ENCODE measurements around the gene CMIP.

The CMIP gene

DNA sequence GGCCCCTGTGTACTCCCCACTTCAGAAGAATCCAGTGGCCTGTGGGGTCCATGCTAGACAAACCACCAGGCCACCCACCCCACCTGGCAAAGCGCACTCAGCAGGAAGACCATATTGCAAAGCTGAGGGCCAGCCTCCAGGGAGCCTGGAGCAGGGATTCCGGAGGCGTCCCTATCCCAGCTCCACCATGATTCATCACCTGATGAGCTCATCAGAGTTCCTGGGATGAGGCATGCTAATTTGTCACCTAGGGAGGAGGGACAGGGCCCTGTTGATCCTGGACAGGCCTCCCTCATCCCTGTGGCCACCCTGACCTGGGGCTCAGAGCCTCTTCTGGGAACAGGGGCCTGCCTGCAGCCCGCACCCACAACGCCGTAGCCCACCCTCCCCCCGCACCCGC, 202.9 kb downstream of the CMIP start:
- H3K9ac ChIP-seq (ENCODE audit: low read length): no peak overlapping the region
- H4K20me1 ChIP-seq (ENCODE audit: low read depth, low read length): no peaks in the 10 kb centered on the region
- H3K27ac ChIP-seq (ENCODE audit: low read depth, low read length): no peak overlapping the region
- H3K9me3 ChIP-seq (ENCODE audit: insufficient read depth, low read length): no peaks in the 10 kb centered on the region
- TF ChIP-seq, protein P1, sequence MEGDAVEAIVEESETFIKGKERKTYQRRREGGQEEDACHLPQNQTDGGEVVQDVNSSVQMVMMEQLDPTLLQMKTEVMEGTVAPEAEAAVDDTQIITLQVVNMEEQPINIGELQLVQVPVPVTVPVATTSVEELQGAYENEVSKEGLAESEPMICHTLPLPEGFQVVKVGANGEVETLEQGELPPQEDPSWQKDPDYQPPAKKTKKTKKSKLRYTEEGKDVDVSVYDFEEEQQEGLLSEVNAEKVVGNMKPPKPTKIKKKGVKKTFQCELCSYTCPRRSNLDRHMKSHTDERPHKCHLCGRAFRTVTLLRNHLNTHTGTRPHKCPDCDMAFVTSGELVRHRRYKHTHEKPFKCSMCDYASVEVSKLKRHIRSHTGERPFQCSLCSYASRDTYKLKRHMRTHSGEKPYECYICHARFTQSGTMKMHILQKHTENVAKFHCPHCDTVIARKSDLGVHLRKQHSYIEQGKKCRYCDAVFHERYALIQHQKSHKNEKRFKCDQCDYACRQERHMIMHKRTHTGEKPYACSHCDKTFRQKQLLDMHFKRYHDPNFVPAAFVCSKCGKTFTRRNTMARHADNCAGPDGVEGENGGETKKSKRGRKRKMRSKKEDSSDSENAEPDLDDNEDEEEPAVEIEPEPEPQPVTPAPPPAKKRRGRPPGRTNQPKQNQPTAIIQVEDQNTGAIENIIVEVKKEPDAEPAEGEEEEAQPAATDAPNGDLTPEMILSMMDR (IDR thresholded peaks at IDR 0.05; ENCODE audit: insufficient read depth, low read length, poor library complexity, severe bottlenecking): no peak
- no peak for TF ChIP-seq EZH2phosphoT487 (conservative IDR thresholded peaks at IDR 0.05; ENCODE audit: low read length)
- H3K4me2 ChIP-seq (ENCODE audit: low read depth, low read length, poor library complexity, severe bottlenecking): no peak overlapping the region
- no peak overlapping the region for H2AFZ ChIP-seq (ENCODE audit: low read depth, low read length, severe bottlenecking)
- no peaks in the 10 kb centered on the region for H3K27me3 ChIP-seq (ENCODE audit: low read length)
- no peaks in the 10 kb centered on the region for H3K36me3 ChIP-seq (ENCODE audit: low read length)
- no peak overlapping the region for H3K4me3 ChIP-seq (ENCODE audit: insufficient read depth, low read length, poor library complexity, severe bottlenecking)
- no peaks in the 10 kb centered on the region for H3K79me2 ChIP-seq (ENCODE audit: insufficient read depth, low read length)
- H3K9me2 ChIP-seq (replicated peaks; ENCODE audit: insufficient read depth, low read length): no peaks in the 10 kb centered on the region
- no peaks in the 10 kb centered on the region for H3F3A ChIP-seq (ENCODE audit: insufficient read depth)

DNA sequence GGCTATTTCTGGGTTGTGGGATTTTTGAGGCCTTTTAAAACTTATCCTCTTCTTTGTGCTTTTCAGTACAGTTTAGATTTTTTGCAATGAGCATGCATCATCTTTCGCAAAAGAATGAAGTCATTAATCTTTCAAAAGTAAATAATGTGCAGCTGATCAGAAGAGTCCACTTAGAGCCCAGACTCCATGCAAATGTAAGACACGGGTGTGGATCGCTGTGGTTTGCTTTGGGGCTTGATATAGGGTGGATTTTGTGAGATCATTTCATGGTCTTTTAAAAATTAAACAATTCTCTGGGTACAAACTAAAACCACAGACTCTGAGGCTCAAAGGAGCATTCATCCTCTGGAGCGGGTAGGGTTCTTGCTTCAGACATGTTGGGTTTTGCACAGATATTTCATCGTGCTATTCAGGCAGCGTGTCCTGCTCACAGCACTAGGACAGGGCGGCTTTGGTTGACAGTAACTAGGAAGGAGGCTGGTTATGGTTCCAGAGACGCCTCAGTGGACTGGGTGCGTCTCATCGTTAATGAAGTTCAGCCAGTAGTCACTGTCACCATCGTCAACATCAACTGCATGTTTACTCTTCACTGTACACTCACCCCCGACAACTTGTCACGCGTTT, 205.1 kb downstream of the CMIP start:
- Histone ChIP-seq H3K4me3 (ENCODE audit: insufficient read depth, low read length, poor library complexity, severe bottlenecking) (no peak overlapping the region), H3K4me2 (ENCODE audit: low read depth, low read length, poor library complexity, severe bottlenecking) (no peak overlapping the region), H3K9ac (ENCODE audit: low read length) (no peak overlapping the region), H3K36me3 (ENCODE audit: low read length) (no peaks in the 10 kb centered on the region), H3K27ac (ENCODE audit: low read depth, low read length) (no peak overlapping the region), H3K9me3 (ENCODE audit: insufficient read depth, low read length) (no peaks in the 10 kb centered on the region), H2AFZ (ENCODE audit: low read depth, low read length, severe bottlenecking) (no peak overlapping the region), H3F3A (ENCODE audit: insufficient read depth) (no peaks in the 10 kb centered on the region), H3K9me2 (replicated peaks; ENCODE audit: insufficient read depth, low read length) (no peaks in the 10 kb centered on the region), H3K27me3 (ENCODE audit: low read length) (no peaks in the 10 kb centered on the region), H4K20me1 (ENCODE audit: low read depth, low read length) (no peaks in the 10 kb centered on the region), H3K79me2 (ENCODE audit: insufficient read depth, low read length) (no peaks in the 10 kb centered on the region)
- TF ChIP-seq EZH2phosphoT487 (conservative IDR thresholded peaks at IDR 0.05; ENCODE audit: low read length): no peak
- TF ChIP-seq, protein P1 (IDR thresholded peaks at IDR 0.05; ENCODE audit: insufficient read depth, low read length, poor library complexity, severe bottlenecking): no peak

DNA sequence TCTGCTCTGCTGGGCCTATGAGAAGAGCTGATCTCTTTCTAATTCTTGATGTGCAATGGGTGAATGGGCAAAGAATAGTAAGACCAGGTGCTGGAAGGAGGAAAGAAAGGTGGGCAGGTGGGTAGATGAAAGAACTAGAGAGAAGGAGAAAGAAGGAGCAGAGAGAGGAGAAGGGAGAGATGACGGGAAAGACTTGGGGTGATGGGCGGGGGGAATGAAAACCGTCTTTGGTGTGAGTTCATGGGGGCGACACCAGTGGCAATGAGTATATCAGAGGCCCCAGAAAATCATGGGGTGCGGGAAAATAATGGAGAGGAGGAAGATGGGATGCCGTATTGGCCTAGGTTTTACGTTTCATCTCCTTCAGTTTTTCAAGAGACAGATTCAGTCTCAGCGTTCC, 205.7 kb downstream of the CMIP start:
- no peaks in the 10 kb centered on the region for H3K9me3 ChIP-seq (ENCODE audit: insufficient read depth, low read length)
- no peak overlapping the region for H3K9ac ChIP-seq (ENCODE audit: low read length)
- H3F3A ChIP-seq (ENCODE audit: insufficient read depth): no peaks in the 10 kb centered on the region
- H4K20me1 ChIP-seq (ENCODE audit: low read depth, low read length): no peaks in the 10 kb centered on the region
- no peak overlapping the region for H3K4me2 ChIP-seq (ENCODE audit: low read depth, low read length, poor library complexity, severe bottlenecking)
- H3K27ac ChIP-seq (ENCODE audit: low read depth, low read length): no peak overlapping the region
- no peaks in the 10 kb centered on the region for H3K79me2 ChIP-seq (ENCODE audit: insufficient read depth, low read length)
- no peaks in the 10 kb centered on the region for H3K27me3 ChIP-seq (ENCODE audit: low read length)
- H3K9me2 ChIP-seq (replicated peaks; ENCODE audit: insufficient read depth, low read length): no peaks in the 10 kb centered on the region
- H2AFZ ChIP-seq (ENCODE audit: low read depth, low read length, severe bottlenecking): no peak overlapping the region
- no peak for TF ChIP-seq EZH2phosphoT487 (conservative IDR thresholded peaks at IDR 0.05; ENCODE audit: low read length)
- TF ChIP-seq, protein P1 (IDR thresholded peaks at IDR 0.05; ENCODE audit: insufficient read depth, low read length, poor library complexity, severe bottlenecking): no peak
- H3K36me3 ChIP-seq (ENCODE audit: low read length): no peaks in the 10 kb centered on the region
- no peak overlapping the region for H3K4me3 ChIP-seq (ENCODE audit: insufficient read depth, low read length, poor library complexity, severe bottlenecking)
